Smooth muscle cell (in vitro differentiated cells): ENCODE measurements around the gene CORO2B. TPM values are rescaled to one million over a fixed set of nuclear protein-coding genes. Genes with fewer than 3 reads are reported as not detected.

Source experiments
- DNase-seq: peaks from one replicate; lab custom pipeline; 2025; ENCODE audit not compliant: unreplicated experiment; lab: John Stamatoyannopoulos, UW
- H2AFZ ChIP-seq: fragments of 200-600 bp; sonication (generic); 2 replicates; pipeline ENCODE4 v1.6.0; 2016; ENCODE audit warnings: antibody characterized with exemption, low read depth, mild to moderate bottlenecking
- H3F3A ChIP-seq: fragments of 200-600 bp; sonication (generic); 2 replicates; pipeline ENCODE4 v1.6.0; 2017; ENCODE audit warnings: antibody characterized with exemption, low read depth
- H3K27ac ChIP-seq: fragments of 200-600 bp; sonication (generic); 2 replicates; pipeline ENCODE4 v1.5.1; 2016; ENCODE audit warnings: low read depth, mild to moderate bottlenecking
- H3K27me3 ChIP-seq: fragments of 200-600 bp; sonication (generic); 2 replicates; pipeline ENCODE4 v1.6.1; 2016; ENCODE audit warnings: low read depth, mild to moderate bottlenecking
- H3K36me3 ChIP-seq: fragments of 200-600 bp; sonication (generic); 2 replicates; pipeline ENCODE4 v1.5.1; 2016; ENCODE audit warnings: low read depth
- H3K4me1 ChIP-seq: fragments of 200-600 bp; sonication (generic); 2 replicates; pipeline ENCODE4 v1.5.1; 2016; ENCODE audit warnings: low read depth
- H3K4me2 ChIP-seq: fragments of 200-600 bp; sonication (generic); 2 replicates; pipeline ENCODE4 v1.6.0; 2016; ENCODE audit warnings: mild to moderate bottlenecking
- H3K4me3 ChIP-seq: fragments of 200-600 bp; sonication (generic); 2 replicates; pipeline ENCODE4 v1.5.1; 2016; ENCODE audit warnings: mild to moderate bottlenecking
- H3K79me2 ChIP-seq: fragments of 200-600 bp; sonication (generic); 2 replicates; pipeline ENCODE4 v1.6.0; 2016; ENCODE audit warnings: low read depth, mild to moderate bottlenecking
- H3K9ac ChIP-seq: fragments of 200-600 bp; sonication (generic); 2 replicates; pipeline ENCODE4 v1.6.0; 2016; ENCODE audit warnings: low read depth
- H3K9me3 ChIP-seq: fragments of 200-600 bp; sonication (generic); replicated peaks from 2 replicates; pipeline ENCODE4 v1.5.1; 2016; ENCODE audit warnings: low read depth
- H4K20me1 ChIP-seq: fragments of 200-600 bp; sonication (generic); 2 replicates; pipeline ENCODE4 v1.6.0; 2016; ENCODE audit warnings: low read depth
- CTCF ChIP-seq: fragments of 200-600 bp; sonication (generic); IDR thresholded peaks from 2 replicates; pipeline ENCODE4 v1.5.1; 2017; ENCODE audit warnings: borderline replicate concordance, mild to moderate bottlenecking, antibody characterized with exemption; ENCODE audit not compliant: insufficient read depth, poor library complexity, severe bottlenecking
- WGBS: methylation state at CpG from one replicate; pipeline ENCODE4 v1.1.7; 2016; ENCODE audit warnings: low lambda C conversion rate; 5-methylcytosine and 5-hydroxymethylcytosine counted together
- polyA plus RNA-seq: library from polyadenylated mRNA; unstranded; fragments of >200 nt; fragmentation: Nextera tagmentation; extraction: Ambion mirVana; gene quantifications from 2 replicates; pipeline ENCODE4 v1.2.1, GENCODE V29; 2016
- total RNA-seq: library from RNA; depleted of rRNA; stranded (reverse); fragments of >200 nt; gene quantifications from 2 replicates; pipeline ENCODE4 v1.2.3, GENCODE V29; 2014

Gene CORO2B
- total and polyA plus RNA-seq, 2 experiments from 2014 or later = 0.47 to 0.49 TPM

- Histone ChIP-seq H3K27me3 (no peaks in the 10 kb centered on the region), H3F3A (no peaks in the 10 kb centered on the region), H4K20me1 (no peaks in the 10 kb centered on the region), H2AFZ (no peak overlapping the region), H3K4me2 (no peak overlapping the region), H3K79me2 (no peaks in the 10 kb centered on the region), H3K4me1 (peaks cover 10% of the 10 kb centered on the region), H3K9ac (no peak overlapping the region), H3K36me3 (no peaks in the 10 kb centered on the region), H3K9me3 (no peaks in the 10 kb centered on the region), H3K27ac (no peak overlapping the region), H3K4me3 (no peak overlapping the region)
- DNase-seq = no peak
- WGBS = 81% methylated on average over 1 of the region's 1 CpG
- TF ChIP-seq CTCF = no peak
Measured at GRCh38 chr15:68617777-68618176, 39.0 kb downstream of the CORO2B start.

GRCh38 chr15:68618394-68618793 is 39.6 kb downstream of the CORO2B start:
- no peaks in the 10 kb centered on the region for H3K79me2 ChIP-seq
- 37% methylated on average over 4 of the region's 4 CpGs for WGBS
- H3K27ac ChIP-seq = no peak overlapping the region
- peaks cover 10% of the 10 kb centered on the region for H3K4me1 ChIP-seq
- DNase-seq = no peak
- H3F3A ChIP-seq = no peaks in the 10 kb centered on the region
- no peak overlapping the region for H3K9ac ChIP-seq
- H3K4me3 ChIP-seq = no peak overlapping the region
- H2AFZ ChIP-seq = no peak overlapping the region
- H3K36me3 ChIP-seq = no peaks in the 10 kb centered on the region
- H3K9me3 ChIP-seq = no peaks in the 10 kb centered on the region
- no peak overlapping the region for H3K4me2 ChIP-seq
- H3K27me3 ChIP-seq = no peaks in the 10 kb centered on the region
- TF ChIP-seq CTCF = no peak
- no peaks in the 10 kb centered on the region for H4K20me1 ChIP-seq

- TF ChIP-seq CTCF = no peak
- H3K4me1 ChIP-seq = peaks cover 10% of the 10 kb centered on the region
- no peak overlapping the region for H3K4me3 ChIP-seq
- no peak for DNase-seq
- no peaks in the 10 kb centered on the region for H3K27me3 ChIP-seq
- 92% methylated on average over 4 of the region's 4 CpGs for WGBS
- H3K9ac ChIP-seq = no peak overlapping the region
- no peaks in the 10 kb centered on the region for H3F3A ChIP-seq
- no peaks in the 10 kb centered on the region for H3K9me3 ChIP-seq
- no peaks in the 10 kb centered on the region for H3K79me2 ChIP-seq
- no peak overlapping the region for H2AFZ ChIP-seq
- no peaks in the 10 kb centered on the region for H4K20me1 ChIP-seq
- no peak overlapping the region for H3K27ac ChIP-seq
- no peak overlapping the region for H3K4me2 ChIP-seq
- H3K36me3 ChIP-seq = no peaks in the 10 kb centered on the region
Measured at GRCh38 chr15:68618908-68619698, 40.3 kb downstream of the CORO2B start.
